GM12878 (cell line): ENCODE data around the gene FAM9B. TPM values are rescaled to one million over a fixed set of nuclear protein-coding genes. Genes with fewer than 3 reads are reported as not detected.

ENCODE experiments used
- ATAC-seq: fragments of 200-7000 bp; cut with Tn5 transposase; 3 replicates; pipeline ENCODE4 v1.9.1; 2020; ENCODE audit warnings: mild to moderate bottlenecking, moderate library complexity
- BruUV-seq: library from RNA; stranded (reverse); fragments of 400-500 nt; replicated peaks from 2 replicates; lab custom pipeline; 2021; lab: Mats Ljungman, UMichigan
- CTCF ChIA-PET: fragments of 300-600 bp; sonication (Branson Sonifier 250); formaldehyde crosslinking; extraction: SDS; loops from one replicate; lab custom pipeline; 2021; ENCODE audit warnings: inconsistent platforms; lab: Yijun Ruan, JAX
- POLR2A ChIA-PET: fragments of 350-600 bp; formaldehyde crosslinking; extraction: SDS; loops from one replicate; lab custom pipeline; 2021; ENCODE audit warnings: inconsistent platforms; lab: Charles Lee
- RAD21 ChIA-PET: fragments of 300-600 bp; sonication (Branson Sonifier 250); formaldehyde crosslinking; loops from one replicate; lab custom pipeline; 2023; ENCODE audit warnings: antibody characterized with exemption; ENCODE audit not compliant: unreplicated experiment; lab: Charles Lee
- SMC1A ChIA-PET: fragments of 300-600 bp; sonication (Branson Sonifier 250); formaldehyde crosslinking; loops from one replicate; lab custom pipeline; 2023; ENCODE audit not compliant: unreplicated experiment, uncharacterized antibody; lab: Charles Lee
- DNase-seq: peaks from one replicate; pipeline ENCODE4 v3.0.0-alpha.2; 2011; ENCODE audit warnings: low read depth, low spot score
- FAIRE-seq: peaks from 3 replicates; lab custom pipeline; 2011; peaks lifted over from hg19 to GRCh38; lab: Jason Lieb, UNC
- H2AFZ ChIP-seq: 2 replicates; pipeline ENCODE4 v1.6.0; 2011; ENCODE audit warnings: low read depth, low read length, control low read depth; ENCODE audit not compliant: control insufficient read depth
- H3K27ac ChIP-seq: 2 replicates; pipeline ENCODE4 v1.5.1; 2011; ENCODE audit warnings: control low read depth; ENCODE audit not compliant: control insufficient read depth, insufficient read depth
- H3K27me3 ChIP-seq, 2 experiments: replicated peaks in 1 of 2; 2 replicates each; pipeline versions ENCODE4 v1.6.0 to v1.6.1; 2011; ENCODE audit warnings: low read length in 1 of 2; ENCODE audit not compliant: control insufficient read depth in 2 of 2, insufficient read depth in 2 of 2
- H3K36me3 ChIP-seq, 2 experiments: 2 replicates each; pipeline ENCODE4 v1.5.1; 2011; ENCODE audit warnings: low read length in 1 of 2; ENCODE audit not compliant: control insufficient read depth in 2 of 2, insufficient read depth in 2 of 2
- H3K4me1 ChIP-seq: 2 replicates; pipeline ENCODE4 v1.6.1; 2011; ENCODE audit warnings: mild to moderate bottlenecking, low read length, moderate library complexity, mixed read lengths; ENCODE audit not compliant: control insufficient read depth, insufficient read depth
- H3K4me2 ChIP-seq: 2 replicates; pipeline ENCODE4 v1.6.0; 2011; ENCODE audit warnings: control low read depth; ENCODE audit not compliant: control insufficient read depth, insufficient read depth
- H3K4me3 ChIP-seq: fragments of 200-600 bp; sonication (generic); 2 replicates; pipeline ENCODE4 v1.5.1; 2016
- H3K79me2 ChIP-seq: 2 replicates; pipeline ENCODE4 v1.6.0; 2011; ENCODE audit warnings: low read length; ENCODE audit not compliant: control insufficient read depth, insufficient read depth
- H3K9ac ChIP-seq: 2 replicates; pipeline ENCODE4 v1.8.0; 2011; ENCODE audit warnings: low read length, control low read depth, mixed read lengths; ENCODE audit not compliant: control insufficient read depth, insufficient read depth
- H3K9me3 ChIP-seq: replicated peaks from 3 replicates; pipeline ENCODE4 v1.5.1; 2011; ENCODE audit warnings: mild to moderate bottlenecking, low read length; ENCODE audit not compliant: control insufficient read depth, insufficient read depth
- H4K20me1 ChIP-seq: 2 replicates; pipeline ENCODE4 v1.6.0; 2011; ENCODE audit not compliant: control insufficient read depth, insufficient read depth
- GATAD2B ChIP-seq: fragments of 450-650 bp; conservative IDR thresholded peaks from 2 replicates; pipeline ENCODE4 v1.6.1; 2017; ENCODE audit warnings: low read depth, mild to moderate bottlenecking, moderate library complexity
- NFYB ChIP-seq: IDR thresholded peaks from 2 replicates; pipeline ENCODE4 v1.6.1; 2011; ENCODE audit warnings: low read depth, mild to moderate bottlenecking, low read length, improper control_type of control experiment, moderate library complexity; ENCODE audit not compliant: insufficient read depth
- PBX3 ChIP-seq: IDR thresholded peaks from 2 replicates; pipeline ENCODE4 v1.6.1; 2011; ENCODE audit warnings: mild to moderate bottlenecking, low read depth, low read length, moderate library complexity; ENCODE audit not compliant: insufficient replicate concordance
- POLR2AphosphoS5 ChIP-seq: IDR thresholded peaks from 2 replicates; pipeline ENCODE4 v1.6.1; 2011; ENCODE audit warnings: mild to moderate bottlenecking, low read length, inconsistent platforms
- RELB ChIP-seq: fragments of 450-650 bp; IDR thresholded peaks from 2 replicates; pipeline ENCODE4 v1.6.1; 2017; ENCODE audit warnings: low read depth, mild to moderate bottlenecking, moderate library complexity
- ZBED1 ChIP-seq: IDR thresholded peaks from 2 replicates; pipeline ENCODE4 v1.6.1; 2016; ENCODE audit warnings: borderline replicate concordance
- WGBS: methylation state at CpG from one replicate; pipeline ENCODE4 v1.1.6; 2016; ENCODE audit warnings: low lambda C conversion rate; ENCODE audit not compliant: insufficient replicate concordance, insufficient coverage; ENCODE audit errors: missing lambda C conversion rate; 5-methylcytosine and 5-hydroxymethylcytosine counted together
- in situ Hi-C: fragments of 300-500 bp; cut with MboI; formaldehyde crosslinking; loops from 9 replicates; pipeline ENCODE4 v1.14.3; 2018; ENCODE audit warnings: mixed read lengths
- intact Hi-C: fragments of 100-400 bp; cut with micrococcal nuclease; formaldehyde crosslinking; loops from one replicate; pipeline ENCODE4 v1.14.2; 2022; ENCODE audit not compliant: unreplicated experiment
- polyA plus RNA-seq, 11 experiments: library from polyadenylated mRNA; depleted of rRNA in 4 of 11; unstranded in 6 of 11; stranded (reverse) in 5 of 11; fragments of >200 nt; fragmentation: Nextera tagmentation in 4 of 11; fragmentation: Illumina TruSeq in 1 of 11; extraction: Ambion mirVana in 4 of 11; extraction: Trizol in 1 of 11; gene quantifications; 1 replicate in 1 of 11; 2 replicates in 10 of 11; pipeline versions ENCODE4 v1.2.1 to v1.2.3, GENCODE V29; 2011 to 2016; ENCODE audit warnings: inconsistent platforms in 2 of 11, missing spikeins in 2 of 11, low read depth in 1 of 11
- total RNA-seq, 4 experiments: library from RNA; depleted of rRNA in 3 of 4; stranded (reverse); fragments of >200 nt in 3 of 4; fragmentation: Illumina TruSeq in 1 of 4; extraction: Trizol in 1 of 4; gene quantifications; 2 replicates each; pipeline versions ENCODE4 v1.2.1 to v1.2.3, GENCODE V29; 2013 to 2021

The FAM9B gene
- total and polyA plus RNA-seq, 10 of the 15 experiments (the other 5 are each of a cell fraction or from before 2014, with no cell fraction given) = not detected

DNA sequence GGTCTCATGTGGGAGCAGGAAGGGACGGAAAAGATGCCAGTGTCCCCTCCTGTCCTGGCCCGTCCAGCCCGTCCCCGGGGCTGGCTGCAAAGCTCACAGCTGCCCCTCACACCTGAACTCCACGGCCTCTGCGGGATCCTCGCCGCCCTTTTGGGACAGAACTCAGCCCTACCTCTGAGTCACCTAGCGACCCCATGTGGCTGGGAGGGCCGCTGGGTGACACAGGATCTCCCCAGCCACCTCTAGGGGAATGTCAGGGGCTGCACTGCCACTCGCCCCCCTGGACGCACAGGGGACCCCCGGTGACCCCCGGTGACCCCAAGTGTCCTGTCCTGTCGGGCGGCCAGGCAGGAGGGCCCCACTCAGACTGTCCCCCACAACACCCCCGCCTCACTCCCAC lies 748 bp downstream of the FAM9B start:
- H3K4me3 ChIP-seq = no peak overlapping the region
- no peak overlapping the region for H3K4me2 ChIP-seq
- SMC1A ChIA-PET = no interaction called here
- H3K79me2 ChIP-seq = no peaks in the 10 kb centered on the region
- no peaks in the 10 kb centered on the region for H4K20me1 ChIP-seq
- ATAC-seq (no peak), DNase-seq (no peak), FAIRE-seq (no peak)
- WGBS = 43% methylated on average over 14 of the region's 17 CpGs
- H2AFZ ChIP-seq = no peak overlapping the region
- no peaks in the 10 kb centered on the region for H3K4me1 ChIP-seq
- CTCF ChIA-PET = no interaction called here
- intact Hi-C loops = no loop called here
- in situ Hi-C loops = no loop called here
- H3K36me3 ChIP-seq = no peaks in the 10 kb centered on the region
- RAD21 ChIA-PET = no interaction called here
- no peaks in the 10 kb centered on the region; a peak in 1 of 4 replicates for H3K27me3 ChIP-seq
- no peak overlapping the region for H3K9ac ChIP-seq
- H3K9me3 ChIP-seq = no peaks in the 10 kb centered on the region
- TF ChIP-seq RELB (no peak), ZBED1 (no peak), PBX3 (no peak), GATAD2B (no peak), POLR2AphosphoS5 (no peak), NFYB (no peak)
- TF ChIP-seq, all 136 proteins: peak for 0
- POLR2A ChIA-PET = no interaction called here
- H3K27ac ChIP-seq = no peak overlapping the region
- BruUV-seq = no TSS peak
